SH-SY5Y (cell line): ENCODE data around the gene MAP3K2.

Source experiments
- GATA2 ChIP-seq: IDR thresholded peaks from 2 replicates; pipeline ENCODE4 v1.6.1; 2011; ENCODE audit warnings: mild to moderate bottlenecking, low read depth, low read length
- GATA3 ChIP-seq: IDR thresholded peaks from 2 replicates; pipeline ENCODE4 v1.6.1; 2011; ENCODE audit warnings: low read depth, mild to moderate bottlenecking, low read length, moderate library complexity

DNA sequence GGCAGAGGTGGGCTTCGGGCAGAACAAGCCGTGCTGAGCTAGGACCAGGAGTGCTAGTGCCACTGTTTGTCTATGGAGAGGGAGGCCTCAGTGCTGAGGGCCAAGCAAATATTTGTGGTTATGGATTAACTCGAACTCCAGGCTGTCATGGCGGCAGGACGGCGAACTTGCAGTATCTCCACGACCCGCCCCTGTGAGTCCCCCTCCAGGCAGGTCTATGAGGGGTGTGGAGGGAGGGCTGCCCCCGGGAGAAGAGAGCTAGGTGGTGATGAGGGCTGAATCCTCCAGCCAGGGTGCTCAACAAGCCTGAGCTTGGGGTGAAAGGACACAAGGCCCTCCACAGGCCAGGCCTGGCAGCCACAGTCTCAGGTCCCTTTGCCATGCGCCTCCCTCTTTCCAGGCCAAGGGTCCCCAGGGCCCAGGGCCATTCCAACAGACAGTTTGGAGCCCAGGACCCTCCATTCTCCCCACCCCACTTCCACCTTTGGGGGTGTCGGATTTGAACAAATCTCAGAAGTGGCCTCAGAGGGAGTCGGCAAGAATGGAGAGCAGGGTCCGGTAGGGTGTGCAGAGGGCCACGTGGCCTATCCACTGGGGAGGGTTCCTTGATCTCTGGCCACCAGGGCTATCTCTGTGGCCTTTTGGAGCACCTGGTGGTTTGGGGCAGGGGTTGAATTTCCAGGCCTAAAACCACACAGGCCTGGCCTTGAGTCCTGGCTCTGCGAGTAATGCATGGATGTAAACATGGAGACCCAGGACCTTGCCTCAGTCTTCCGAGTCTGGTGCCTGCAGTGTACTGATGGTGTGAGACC is 30.7 kb upstream of the MAP3K2 start, which contains the start of gene PROC:
- TF ChIP-seq GATA2 (no peak), GATA3 (no peak)
